DND-41 (cell line): Measurements from ENCODE around the gene CTBP1.

Experiments used
- ATAC-seq: fragments of 200-7000 bp; cut with Tn5 transposase; 3 replicates; pipeline ENCODE4 v1.9.1; 2021; ENCODE audit warnings: low read depth; ENCODE audit not compliant: insufficient read depth
- DNase-seq: peaks from one replicate; pipeline ENCODE4 v3.0.0-alpha.2; 2020
- H2AFZ ChIP-seq: 2 replicates; pipeline ENCODE4 v1.6.0; 2012; ENCODE audit warnings: low read depth, low read length
- H3K27ac ChIP-seq: 2 replicates; pipeline ENCODE4 v1.5.1; 2012; ENCODE audit warnings: low read length, inconsistent platforms
- H3K27me3 ChIP-seq: fragments of 200-600 bp; sonication (generic); 2 replicates; pipeline ENCODE4 v1.6.0; 2012; ENCODE audit warnings: low read length, mild to moderate bottlenecking, inconsistent platforms; ENCODE audit not compliant: insufficient read depth, poor library complexity
- H3K36me3 ChIP-seq: 2 replicates; pipeline ENCODE4 v1.5.1; 2012; ENCODE audit warnings: low read length, inconsistent platforms; ENCODE audit not compliant: insufficient read depth
- H3K4me1 ChIP-seq: 2 replicates; pipeline ENCODE4 v1.5.1; 2012; ENCODE audit warnings: mild to moderate bottlenecking, low read length; ENCODE audit not compliant: insufficient read depth
- H3K4me2 ChIP-seq: 2 replicates; pipeline ENCODE4 v1.6.0; 2012; ENCODE audit warnings: mild to moderate bottlenecking, moderate library complexity, low read length, inconsistent platforms; ENCODE audit not compliant: insufficient read depth
- H3K4me3 ChIP-seq, 2 experiments: fragments of 200-600 bp in 1 of 2; shearing (Covaris generic) in 1 of 2; 2 replicates each; pipeline ENCODE4 v1.5.1; 2012 to 2016; ENCODE audit warnings: inconsistent platforms in 2 of 2, low read length in 2 of 2, mild to moderate bottlenecking in 2 of 2, low read depth in 1 of 2, moderate library complexity in 1 of 2
- H3K79me2 ChIP-seq: 2 replicates; pipeline ENCODE4 v1.6.0; 2012; ENCODE audit warnings: low read length, inconsistent platforms; ENCODE audit not compliant: insufficient read depth
- H3K9ac ChIP-seq: 2 replicates; pipeline ENCODE4 v1.6.0; 2012; ENCODE audit warnings: low read depth, mild to moderate bottlenecking, inconsistent platforms, low read length, moderate library complexity
- H3K9me3 ChIP-seq: 2 replicates; pipeline ENCODE4 v1.5.1; 2012; ENCODE audit warnings: low read length, moderate library complexity, mild to moderate bottlenecking, inconsistent platforms; ENCODE audit not compliant: insufficient read depth, severe bottlenecking
- H4K20me1 ChIP-seq: 2 replicates; pipeline ENCODE4 v1.6.0; 2012; ENCODE audit warnings: low read length; ENCODE audit not compliant: insufficient read depth
- EZH2 ChIP-seq: IDR thresholded peaks from 3 replicates; pipeline ENCODE4 v1.6.1; 2012; ENCODE audit warnings: borderline replicate concordance, low read depth, mild to moderate bottlenecking, moderate library complexity, low read length, inconsistent platforms; ENCODE audit not compliant: severe bottlenecking
- TF ChIP-seq, protein P1 (sequence below): IDR thresholded peaks from 2 replicates; pipeline ENCODE4 v1.5.1; 2012; ENCODE audit warnings: borderline replicate concordance, low read length, moderate library complexity, mild to moderate bottlenecking; ENCODE audit not compliant: poor library complexity, severe bottlenecking; ENCODE audit errors: extremely low read depth

Gene CTBP1

DNA sequence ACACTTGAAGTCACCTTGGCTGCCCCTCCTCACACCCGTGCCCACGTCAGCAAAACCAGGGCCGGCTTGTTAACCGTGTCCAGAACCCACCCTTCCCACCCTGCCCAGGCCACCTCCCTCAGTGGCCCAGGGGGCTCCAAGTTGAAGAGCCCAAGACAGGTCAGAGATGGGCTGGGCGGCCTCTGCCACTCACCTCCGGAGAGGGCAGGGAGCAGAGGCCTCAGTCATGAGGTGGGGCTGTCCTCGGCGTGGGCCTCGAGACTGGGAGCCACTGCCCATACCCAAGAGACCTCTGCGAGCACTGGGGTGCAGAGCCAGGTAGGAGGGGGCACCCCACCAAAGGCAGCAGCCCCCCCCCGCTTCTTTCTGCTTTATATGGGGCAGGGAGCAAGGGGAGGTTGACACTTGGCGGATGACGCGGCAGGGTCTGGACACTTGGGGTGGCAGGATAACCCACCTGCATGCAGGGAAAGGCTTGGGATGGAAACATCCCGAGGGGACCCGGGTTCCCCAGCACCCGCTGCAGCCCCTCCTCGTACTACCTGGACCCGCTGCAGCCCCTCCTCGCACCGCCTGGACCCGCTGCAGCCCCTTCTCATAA lies 38.6 kb downstream of the CTBP1 start:
- no peaks in the 10 kb centered on the region for H3K4me1 ChIP-seq
- peaks cover 50% of the 10 kb centered on the region for H3K36me3 ChIP-seq
- no peak overlapping the region for H3K9ac ChIP-seq
- H3K27ac ChIP-seq, result no peak overlapping the region
- no peak overlapping the region for H2AFZ ChIP-seq
- DNase-seq (no peak), ATAC-seq (no peak)
- H3K4me3 ChIP-seq, result no peak overlapping the region
- TF ChIP-seq EZH2, result no peak
- TF ChIP-seq, protein P1, sequence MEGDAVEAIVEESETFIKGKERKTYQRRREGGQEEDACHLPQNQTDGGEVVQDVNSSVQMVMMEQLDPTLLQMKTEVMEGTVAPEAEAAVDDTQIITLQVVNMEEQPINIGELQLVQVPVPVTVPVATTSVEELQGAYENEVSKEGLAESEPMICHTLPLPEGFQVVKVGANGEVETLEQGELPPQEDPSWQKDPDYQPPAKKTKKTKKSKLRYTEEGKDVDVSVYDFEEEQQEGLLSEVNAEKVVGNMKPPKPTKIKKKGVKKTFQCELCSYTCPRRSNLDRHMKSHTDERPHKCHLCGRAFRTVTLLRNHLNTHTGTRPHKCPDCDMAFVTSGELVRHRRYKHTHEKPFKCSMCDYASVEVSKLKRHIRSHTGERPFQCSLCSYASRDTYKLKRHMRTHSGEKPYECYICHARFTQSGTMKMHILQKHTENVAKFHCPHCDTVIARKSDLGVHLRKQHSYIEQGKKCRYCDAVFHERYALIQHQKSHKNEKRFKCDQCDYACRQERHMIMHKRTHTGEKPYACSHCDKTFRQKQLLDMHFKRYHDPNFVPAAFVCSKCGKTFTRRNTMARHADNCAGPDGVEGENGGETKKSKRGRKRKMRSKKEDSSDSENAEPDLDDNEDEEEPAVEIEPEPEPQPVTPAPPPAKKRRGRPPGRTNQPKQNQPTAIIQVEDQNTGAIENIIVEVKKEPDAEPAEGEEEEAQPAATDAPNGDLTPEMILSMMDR, result no peak
- peaks cover 12% of the 10 kb centered on the region; the same call in 1 of the 2 replicates for H3K79me2 ChIP-seq
- H3K4me2 ChIP-seq, result no peak overlapping the region
- peaks cover 20% of the 10 kb centered on the region; the same call in 1 of the 2 replicates for H4K20me1 ChIP-seq
- no peaks in the 10 kb centered on the region for H3K9me3 ChIP-seq
- no peaks in the 10 kb centered on the region for H3K27me3 ChIP-seq

DNA sequence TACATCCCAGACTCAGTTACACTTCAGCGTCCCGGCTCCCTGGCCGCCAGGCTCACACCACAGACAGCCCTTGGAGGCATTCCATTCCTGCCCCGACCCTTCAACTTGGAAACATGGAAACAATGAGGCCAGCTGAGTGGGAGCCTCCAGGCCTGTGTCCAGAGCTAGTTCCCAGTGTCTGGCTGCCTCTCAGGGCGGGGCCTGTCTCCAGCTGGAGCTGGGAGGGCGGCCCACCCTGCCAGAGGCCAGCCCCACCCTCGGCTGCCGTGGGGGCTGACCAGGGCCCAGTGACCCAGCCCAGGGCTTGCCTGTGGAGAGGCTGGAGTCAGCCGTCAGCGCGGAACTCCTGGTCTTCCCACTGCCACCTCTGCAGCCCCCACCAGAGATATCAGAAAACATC lies 39.1 kb downstream of the CTBP1 start:
- H3K36me3 ChIP-seq, result peaks cover 45% of the 10 kb centered on the region
- no peak for DNase-seq
- H3K79me2 ChIP-seq, result peaks cover 7% of the 10 kb centered on the region; the same call in 1 of the 2 replicates
- no peaks in the 10 kb centered on the region for H3K9me3 ChIP-seq
- ATAC-seq, result no peak
- H3K27ac ChIP-seq, result no peak overlapping the region; the same call in 1 of the 2 replicates
- peaks cover 5% of the 10 kb centered on the region; the same call in 1 of the 2 replicates for H3K4me1 ChIP-seq
- H3K27me3 ChIP-seq, result no peaks in the 10 kb centered on the region
- TF ChIP-seq, protein P1, result no peak
- no peak for TF ChIP-seq EZH2
- H3K9ac ChIP-seq, result no peak overlapping the region
- H4K20me1 ChIP-seq, result peaks cover 20% of the 10 kb centered on the region; the same call in 1 of the 2 replicates
- no peak overlapping the region for H3K4me2 ChIP-seq
- H2AFZ ChIP-seq, result no peak overlapping the region
- no peak overlapping the region for H3K4me3 ChIP-seq

DNA sequence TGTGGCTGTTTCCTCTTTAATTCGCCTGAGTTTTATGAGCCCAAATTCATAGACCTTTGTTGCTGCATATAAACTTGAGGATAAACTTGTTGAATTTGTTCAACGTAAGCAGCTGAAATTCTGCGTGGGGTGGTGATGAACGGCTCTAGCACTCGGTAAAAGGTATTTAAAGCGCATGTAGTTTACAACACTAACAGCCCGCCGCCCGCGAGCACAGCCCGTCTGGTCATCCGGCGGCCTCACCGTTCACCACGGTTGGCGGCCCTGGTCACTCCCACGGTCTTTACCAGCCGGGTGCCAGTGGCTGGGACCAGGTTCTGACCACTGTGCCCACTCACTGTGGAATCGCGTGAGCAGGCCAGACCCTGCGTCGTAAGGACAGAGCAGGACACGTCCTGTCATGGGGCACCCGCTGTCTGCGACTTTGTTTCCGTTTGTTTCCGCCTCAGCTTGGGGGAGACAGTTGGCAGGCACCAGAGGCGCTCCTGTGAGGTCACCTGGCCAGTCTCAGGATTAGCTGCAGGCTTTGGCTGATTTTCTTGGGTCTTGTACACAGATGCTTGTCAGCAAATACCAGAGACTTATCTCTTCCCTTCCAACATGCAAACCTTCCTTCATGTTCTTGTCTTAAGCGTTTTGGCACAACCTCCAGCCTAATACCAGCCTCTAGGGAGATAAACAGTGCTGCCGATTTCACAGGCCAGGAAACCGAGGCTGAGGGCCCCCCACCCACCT lies 39.8 kb downstream of the CTBP1 start:
- no peak for TF ChIP-seq EZH2
- TF ChIP-seq, protein P1, result no peak
- peak overlapping the region; percentile 10; the same call in 1 of the 2 replicates for H3K27ac ChIP-seq

More for the DNA sequence above, 39.8 kb downstream of the CTBP1 start:
- Histone ChIP-seq H3K4me3 (no peak overlapping the region), H3K9ac (no peak overlapping the region), H3K4me2 (no peak overlapping the region), H4K20me1 (peaks cover 13% of the 10 kb centered on the region; the same call in 1 of the 2 replicates), H3K27me3 (no peaks in the 10 kb centered on the region), H3K79me2 (peaks cover 4% of the 10 kb centered on the region; the same call in 1 of the 2 replicates), H2AFZ (no peak overlapping the region), H3K36me3 (peaks cover 38% of the 10 kb centered on the region), H3K4me1 (peaks cover 11% of the 10 kb centered on the region), H3K9me3 (no peaks in the 10 kb centered on the region)
- ATAC-seq (no peak), DNase-seq (no peak)
